ENCODE data around the gene FNDC10.
"Not testable (repeated sequence)": the region's sequence is repeated elsewhere in the genome, so short reads cannot be mapped to it uniquely, and the experiment has no call there.

DNA sequence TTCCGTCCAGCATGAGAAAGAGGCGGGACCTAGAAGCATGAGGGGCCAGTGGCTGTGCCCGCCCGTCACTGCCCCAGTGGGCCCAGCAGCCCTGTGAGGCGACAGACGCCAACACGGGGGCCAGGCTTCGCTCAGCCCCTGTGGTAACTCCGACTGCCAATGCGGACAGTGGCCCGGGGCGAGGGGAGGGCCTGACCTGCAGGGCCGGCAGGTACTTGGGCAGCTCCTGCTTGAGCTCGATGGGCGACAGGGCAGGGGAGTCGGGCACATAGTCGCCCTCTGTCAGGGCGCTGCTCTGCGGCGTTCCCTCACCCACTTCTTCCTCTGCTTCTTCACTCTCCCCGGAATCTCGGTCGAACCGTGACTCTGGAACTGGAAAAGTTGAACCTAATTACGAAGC, 40.1 kb upstream of the FNDC10 start:
- not testable (repeated sequence) for TF ChIP-seq POLR2A, MYC (IDR thresholded peaks at IDR 0.05; ENCODE audit: low read depth, low read length)
- TF ChIP-seq, protein P1, sequence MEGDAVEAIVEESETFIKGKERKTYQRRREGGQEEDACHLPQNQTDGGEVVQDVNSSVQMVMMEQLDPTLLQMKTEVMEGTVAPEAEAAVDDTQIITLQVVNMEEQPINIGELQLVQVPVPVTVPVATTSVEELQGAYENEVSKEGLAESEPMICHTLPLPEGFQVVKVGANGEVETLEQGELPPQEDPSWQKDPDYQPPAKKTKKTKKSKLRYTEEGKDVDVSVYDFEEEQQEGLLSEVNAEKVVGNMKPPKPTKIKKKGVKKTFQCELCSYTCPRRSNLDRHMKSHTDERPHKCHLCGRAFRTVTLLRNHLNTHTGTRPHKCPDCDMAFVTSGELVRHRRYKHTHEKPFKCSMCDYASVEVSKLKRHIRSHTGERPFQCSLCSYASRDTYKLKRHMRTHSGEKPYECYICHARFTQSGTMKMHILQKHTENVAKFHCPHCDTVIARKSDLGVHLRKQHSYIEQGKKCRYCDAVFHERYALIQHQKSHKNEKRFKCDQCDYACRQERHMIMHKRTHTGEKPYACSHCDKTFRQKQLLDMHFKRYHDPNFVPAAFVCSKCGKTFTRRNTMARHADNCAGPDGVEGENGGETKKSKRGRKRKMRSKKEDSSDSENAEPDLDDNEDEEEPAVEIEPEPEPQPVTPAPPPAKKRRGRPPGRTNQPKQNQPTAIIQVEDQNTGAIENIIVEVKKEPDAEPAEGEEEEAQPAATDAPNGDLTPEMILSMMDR (IDR thresholded peaks at IDR 0.05; ENCODE audit: extremely low read depth in 1 of 2, insufficient read depth in 1 of 2, low read depth in 1 of 2, low read length in 2 of 2): not testable (repeated sequence)

Data from endothelial cell of umbilical vein (primary cell).